Smooth muscle cell (in vitro differentiated cells): ENCODE measurements around the gene AIFM3. TPM values are rescaled to one million over a fixed set of nuclear protein-coding genes. Genes with fewer than 3 reads are reported as not detected.

Experiments used
- DNase-seq: peaks from one replicate; lab custom pipeline; 2025; ENCODE audit not compliant: unreplicated experiment; lab: John Stamatoyannopoulos, UW
- H2AFZ ChIP-seq: fragments of 200-600 bp; sonication (generic); 2 replicates; pipeline ENCODE4 v1.6.0; 2016; ENCODE audit warnings: antibody characterized with exemption, low read depth, mild to moderate bottlenecking
- H3F3A ChIP-seq: fragments of 200-600 bp; sonication (generic); 2 replicates; pipeline ENCODE4 v1.6.0; 2017; ENCODE audit warnings: antibody characterized with exemption, low read depth
- H3K27ac ChIP-seq: fragments of 200-600 bp; sonication (generic); 2 replicates; pipeline ENCODE4 v1.5.1; 2016; ENCODE audit warnings: low read depth, mild to moderate bottlenecking
- H3K27me3 ChIP-seq: fragments of 200-600 bp; sonication (generic); 2 replicates; pipeline ENCODE4 v1.6.1; 2016; ENCODE audit warnings: low read depth, mild to moderate bottlenecking
- H3K36me3 ChIP-seq: fragments of 200-600 bp; sonication (generic); 2 replicates; pipeline ENCODE4 v1.5.1; 2016; ENCODE audit warnings: low read depth
- H3K4me1 ChIP-seq: fragments of 200-600 bp; sonication (generic); 2 replicates; pipeline ENCODE4 v1.5.1; 2016; ENCODE audit warnings: low read depth
- H3K4me2 ChIP-seq: fragments of 200-600 bp; sonication (generic); 2 replicates; pipeline ENCODE4 v1.6.0; 2016; ENCODE audit warnings: mild to moderate bottlenecking
- H3K4me3 ChIP-seq: fragments of 200-600 bp; sonication (generic); 2 replicates; pipeline ENCODE4 v1.5.1; 2016; ENCODE audit warnings: mild to moderate bottlenecking
- H3K79me2 ChIP-seq: fragments of 200-600 bp; sonication (generic); 2 replicates; pipeline ENCODE4 v1.6.0; 2016; ENCODE audit warnings: low read depth, mild to moderate bottlenecking
- H3K9ac ChIP-seq: fragments of 200-600 bp; sonication (generic); 2 replicates; pipeline ENCODE4 v1.6.0; 2016; ENCODE audit warnings: low read depth
- H3K9me3 ChIP-seq: fragments of 200-600 bp; sonication (generic); replicated peaks from 2 replicates; pipeline ENCODE4 v1.5.1; 2016; ENCODE audit warnings: low read depth
- H4K20me1 ChIP-seq: fragments of 200-600 bp; sonication (generic); 2 replicates; pipeline ENCODE4 v1.6.0; 2016; ENCODE audit warnings: low read depth
- CTCF ChIP-seq: fragments of 200-600 bp; sonication (generic); IDR thresholded peaks from 2 replicates; pipeline ENCODE4 v1.5.1; 2017; ENCODE audit warnings: borderline replicate concordance, mild to moderate bottlenecking, antibody characterized with exemption; ENCODE audit not compliant: insufficient read depth, poor library complexity, severe bottlenecking
- WGBS: methylation state at CpG from one replicate; pipeline ENCODE4 v1.1.7; 2016; ENCODE audit warnings: low lambda C conversion rate; 5-methylcytosine and 5-hydroxymethylcytosine counted together
- polyA plus RNA-seq: library from polyadenylated mRNA; unstranded; fragments of >200 nt; fragmentation: Nextera tagmentation; extraction: Ambion mirVana; gene quantifications from 2 replicates; pipeline ENCODE4 v1.2.1, GENCODE V29; 2016
- total RNA-seq: library from RNA; depleted of rRNA; stranded (reverse); fragments of >200 nt; gene quantifications from 2 replicates; pipeline ENCODE4 v1.2.3, GENCODE V29; 2014

The AIFM3 gene
- total and polyA plus RNA-seq, 2 experiments from 2014 or later, result 0.85 TPM; not detected in 1

GRCh38 chr22:20992456-20993303, 25.6 kb downstream of the AIFM3 start:
- H3K9ac ChIP-seq, result no peak overlapping the region
- no peaks in the 10 kb centered on the region for H3K4me1 ChIP-seq
- no peak for TF ChIP-seq CTCF
- H3K4me3 ChIP-seq, result no peak overlapping the region
- DNase-seq, result no peak
- no peaks in the 10 kb centered on the region for H3K79me2 ChIP-seq
- H4K20me1 ChIP-seq, result no peaks in the 10 kb centered on the region
- H3K36me3 ChIP-seq, result no peaks in the 10 kb centered on the region
- H3K9me3 ChIP-seq, result no peaks in the 10 kb centered on the region
- H3K27me3 ChIP-seq, result no peaks in the 10 kb centered on the region
- no peak overlapping the region for H3K4me2 ChIP-seq
- H3K27ac ChIP-seq, result no peak overlapping the region
- WGBS, result 95% methylated on average over 21 of the region's 21 CpGs
- no peak overlapping the region for H2AFZ ChIP-seq
- H3F3A ChIP-seq, result no peaks in the 10 kb centered on the region

GRCh38 chr22:20993304-20994127, 26.5 kb downstream of the AIFM3 start:
- Histone ChIP-seq H3K27me3 (no peaks in the 10 kb centered on the region), H3K4me2 (no peak overlapping the region), H3K9me3 (no peaks in the 10 kb centered on the region), H3K4me1 (no peaks in the 10 kb centered on the region), H2AFZ (no peak overlapping the region), H3K9ac (no peak overlapping the region), H3K79me2 (no peaks in the 10 kb centered on the region), H4K20me1 (no peaks in the 10 kb centered on the region), H3K4me3 (no peak overlapping the region), H3K36me3 (no peaks in the 10 kb centered on the region), H3F3A (no peaks in the 10 kb centered on the region), H3K27ac (no peak overlapping the region)
- DNase-seq, result no peak
- 98% methylated on average over 29 of the region's 29 CpGs for WGBS
- TF ChIP-seq CTCF, result no peak

- WGBS, result 94% methylated on average over 29 of the region's 30 CpGs
- Histone ChIP-seq H3K27me3 (no peaks in the 10 kb centered on the region), H4K20me1 (no peaks in the 10 kb centered on the region), H3K9me3 (no peaks in the 10 kb centered on the region), H3K4me1 (no peaks in the 10 kb centered on the region), H3F3A (no peaks in the 10 kb centered on the region), H3K36me3 (no peaks in the 10 kb centered on the region), H3K79me2 (no peaks in the 10 kb centered on the region), H3K4me3 (no peak overlapping the region), H2AFZ (no peak overlapping the region), H3K4me2 (no peak overlapping the region), H3K9ac (no peak overlapping the region), H3K27ac (no peak overlapping the region)
- TF ChIP-seq CTCF, result no peak
- DNase-seq, result no peak
Measured at GRCh38 chr22:20994128-20994901, 27.3 kb downstream of the AIFM3 start.
